Panc1 (cell line): ENCODE results near the gene CREBBP. TPM values are rescaled to one million over a fixed set of nuclear protein-coding genes. Genes with fewer than 3 reads are reported as not detected.
A peak's percentile ranks its signal among the peaks of the same experiment; 100 is the strongest.

Source experiments
- ATAC-seq: fragments of 200-7000 bp; cut with Tn5 transposase; 2 replicates; pipeline ENCODE4 v1.9.1; 2020; ENCODE audit warnings: mild to moderate bottlenecking, moderate library complexity
- BruUV-seq: library from RNA; stranded (reverse); fragments of 400-500 nt; replicated peaks from 2 replicates; lab custom pipeline; 2021; lab: Mats Ljungman, UMichigan
- CTCF ChIA-PET: fragments of 300-600 bp; sonication (Branson Sonifier 250); formaldehyde crosslinking; loops from one replicate; lab custom pipeline; 2022; ENCODE audit warnings: antibody characterized with exemption; lab: Charles Lee
- POLR2A ChIA-PET: fragments of 300-600 bp; sonication (Branson Sonifier 250); formaldehyde crosslinking; loops from one replicate; lab custom pipeline; 2022; ENCODE audit warnings: antibody characterized with exemption; lab: Charles Lee
- DNase-seq: peaks from one replicate; pipeline ENCODE4 v3.0.0-alpha.2; 2010; ENCODE audit warnings: low read depth, low spot score
- H3K27ac ChIP-seq: 2 replicates; pipeline ENCODE4 v1.5.1; 2011; ENCODE audit warnings: mild to moderate bottlenecking, low read length, inconsistent platforms
- H3K27me3 ChIP-seq: fragments of 200-500 bp; sonication (Bioruptor generic); 2 replicates; pipeline ENCODE4 v1.6.0; 2014; ENCODE audit warnings: low read length, inconsistent platforms; ENCODE audit not compliant: control insufficient read depth, insufficient read depth
- H3K36me3 ChIP-seq: fragments of 200-500 bp; sonication (Bioruptor generic); 2 replicates; pipeline ENCODE4 v1.5.1; 2014; ENCODE audit warnings: inconsistent platforms, mild to moderate bottlenecking, low read length, moderate library complexity; ENCODE audit not compliant: control insufficient read depth, insufficient read depth
- H3K4me1 ChIP-seq: 2 replicates; pipeline ENCODE4 v1.5.1; 2011; ENCODE audit warnings: inconsistent platforms, mild to moderate bottlenecking, low read length, moderate library complexity; ENCODE audit not compliant: control insufficient read depth, insufficient read depth
- H3K4me3 ChIP-seq, 2 experiments: 2 replicates each; pipeline ENCODE4 v1.5.1; 2011 to 2012; ENCODE audit warnings: low read depth in 2 of 2, low read length in 2 of 2, mild to moderate bottlenecking in 2 of 2, inconsistent platforms in 1 of 2, moderate library complexity in 1 of 2
- H3K9me3 ChIP-seq: fragments of 200-500 bp; sonication (Bioruptor generic); 2 replicates; pipeline ENCODE4 v1.5.1; 2014; ENCODE audit warnings: low read depth, mild to moderate bottlenecking, inconsistent platforms, low read length, moderate library complexity; ENCODE audit not compliant: control insufficient read depth, insufficient read depth
- POLR2AphosphoS5 ChIP-seq: IDR thresholded peaks from 2 replicates; pipeline ENCODE4 v1.6.1; 2012; ENCODE audit warnings: mild to moderate bottlenecking, low read depth, low read length, moderate library complexity
- SIN3A ChIP-seq: IDR thresholded peaks from 2 replicates; pipeline ENCODE4 v1.6.1; 2012; ENCODE audit warnings: low read depth, mild to moderate bottlenecking, low read length, moderate library complexity, borderline replicate concordance; ENCODE audit not compliant: insufficient read depth
- TCF7L2 ChIP-seq: IDR thresholded peaks from 2 replicates; pipeline ENCODE4 v1.6.1; 2011; ENCODE audit warnings: mild to moderate bottlenecking, low read depth, low read length, inconsistent platforms
- in situ Hi-C: cut with HindIII; loops from 2 replicates; pipeline ENCODE4 v1.10.0; 2016; ENCODE audit warnings: low sequenced_read_pairs, low pct_unique_long_range_greater_than_20kb
- intact Hi-C: fragments of 100-400 bp; cut with micrococcal nuclease; formaldehyde crosslinking; loops from one replicate; pipeline ENCODE4 v1.10.0; 2022; ENCODE audit not compliant: unreplicated experiment
- total RNA-seq: library from RNA; stranded (reverse); gene quantifications from one replicate; pipeline ENCODE4 v1.2.1, GENCODE V29; 2021; ENCODE audit not compliant: unreplicated experiment
- TF ChIP-seq, protein P1 (sequence below): fragments of 450-650 bp; IDR thresholded peaks from 2 replicates; pipeline ENCODE4 v1.5.1; 2017; ENCODE audit warnings: mild to moderate bottlenecking
- TF ChIP-seq, protein P2 (sequence below), 2 experiments: IDR thresholded peaks; 2 replicates each; pipeline ENCODE4 v1.6.1; 2011 to 2012; ENCODE audit warnings: low read depth in 2 of 2, control low read depth in 1 of 2, low read length in 1 of 2, mild to moderate bottlenecking in 1 of 2, moderate library complexity in 1 of 2; ENCODE audit not compliant: insufficient read depth in 1 of 2

CREBBP gene
- total RNA-seq, 1 experiment from 2014 or later = 60.2 TPM

DNA sequence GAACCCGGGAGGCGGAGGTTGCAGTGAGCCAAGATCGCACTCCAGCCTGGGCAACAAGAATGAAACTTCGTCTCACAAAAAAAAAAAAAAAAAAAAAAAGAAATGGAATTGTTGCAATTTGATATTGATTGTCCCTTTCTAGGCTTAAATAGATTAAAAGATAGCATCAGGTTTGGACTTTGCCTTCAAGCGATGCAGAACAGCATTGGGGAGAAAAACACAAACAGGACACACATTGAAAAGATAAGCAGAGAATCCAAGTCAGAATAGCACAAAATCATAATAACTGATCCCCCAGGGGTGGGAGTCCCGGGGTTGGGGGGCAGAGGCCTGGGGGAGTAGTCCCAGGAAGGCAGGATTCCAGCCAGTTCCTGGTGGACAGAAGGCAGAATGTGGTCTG, 3.9 kb upstream of the CREBBP start:
- DNase-seq = no peak
- in situ Hi-C loops (no loop called here), intact Hi-C loops (no loop called here)
- Histone ChIP-seq H3K27me3 (no peaks in the 10 kb centered on the region), H3K36me3 (no peaks in the 10 kb centered on the region), H3K9me3 (no peaks in the 10 kb centered on the region), H3K27ac (no peak overlapping the region), H3K4me1 (0 out of 2 replicates have a peak, but pooled peaks cover 2% of the 10 kb centered on the region), H3K4me3 (no peak overlapping the region)
- POLR2A ChIA-PET = no interaction called here
- BruUV-seq = no TSS peak
- no peak for TF ChIP-seq SIN3A
- TF ChIP-seq TCF7L2 = no peak
- TF ChIP-seq, protein P1, sequence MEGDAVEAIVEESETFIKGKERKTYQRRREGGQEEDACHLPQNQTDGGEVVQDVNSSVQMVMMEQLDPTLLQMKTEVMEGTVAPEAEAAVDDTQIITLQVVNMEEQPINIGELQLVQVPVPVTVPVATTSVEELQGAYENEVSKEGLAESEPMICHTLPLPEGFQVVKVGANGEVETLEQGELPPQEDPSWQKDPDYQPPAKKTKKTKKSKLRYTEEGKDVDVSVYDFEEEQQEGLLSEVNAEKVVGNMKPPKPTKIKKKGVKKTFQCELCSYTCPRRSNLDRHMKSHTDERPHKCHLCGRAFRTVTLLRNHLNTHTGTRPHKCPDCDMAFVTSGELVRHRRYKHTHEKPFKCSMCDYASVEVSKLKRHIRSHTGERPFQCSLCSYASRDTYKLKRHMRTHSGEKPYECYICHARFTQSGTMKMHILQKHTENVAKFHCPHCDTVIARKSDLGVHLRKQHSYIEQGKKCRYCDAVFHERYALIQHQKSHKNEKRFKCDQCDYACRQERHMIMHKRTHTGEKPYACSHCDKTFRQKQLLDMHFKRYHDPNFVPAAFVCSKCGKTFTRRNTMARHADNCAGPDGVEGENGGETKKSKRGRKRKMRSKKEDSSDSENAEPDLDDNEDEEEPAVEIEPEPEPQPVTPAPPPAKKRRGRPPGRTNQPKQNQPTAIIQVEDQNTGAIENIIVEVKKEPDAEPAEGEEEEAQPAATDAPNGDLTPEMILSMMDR = no peak
- TF ChIP-seq, protein P2, sequence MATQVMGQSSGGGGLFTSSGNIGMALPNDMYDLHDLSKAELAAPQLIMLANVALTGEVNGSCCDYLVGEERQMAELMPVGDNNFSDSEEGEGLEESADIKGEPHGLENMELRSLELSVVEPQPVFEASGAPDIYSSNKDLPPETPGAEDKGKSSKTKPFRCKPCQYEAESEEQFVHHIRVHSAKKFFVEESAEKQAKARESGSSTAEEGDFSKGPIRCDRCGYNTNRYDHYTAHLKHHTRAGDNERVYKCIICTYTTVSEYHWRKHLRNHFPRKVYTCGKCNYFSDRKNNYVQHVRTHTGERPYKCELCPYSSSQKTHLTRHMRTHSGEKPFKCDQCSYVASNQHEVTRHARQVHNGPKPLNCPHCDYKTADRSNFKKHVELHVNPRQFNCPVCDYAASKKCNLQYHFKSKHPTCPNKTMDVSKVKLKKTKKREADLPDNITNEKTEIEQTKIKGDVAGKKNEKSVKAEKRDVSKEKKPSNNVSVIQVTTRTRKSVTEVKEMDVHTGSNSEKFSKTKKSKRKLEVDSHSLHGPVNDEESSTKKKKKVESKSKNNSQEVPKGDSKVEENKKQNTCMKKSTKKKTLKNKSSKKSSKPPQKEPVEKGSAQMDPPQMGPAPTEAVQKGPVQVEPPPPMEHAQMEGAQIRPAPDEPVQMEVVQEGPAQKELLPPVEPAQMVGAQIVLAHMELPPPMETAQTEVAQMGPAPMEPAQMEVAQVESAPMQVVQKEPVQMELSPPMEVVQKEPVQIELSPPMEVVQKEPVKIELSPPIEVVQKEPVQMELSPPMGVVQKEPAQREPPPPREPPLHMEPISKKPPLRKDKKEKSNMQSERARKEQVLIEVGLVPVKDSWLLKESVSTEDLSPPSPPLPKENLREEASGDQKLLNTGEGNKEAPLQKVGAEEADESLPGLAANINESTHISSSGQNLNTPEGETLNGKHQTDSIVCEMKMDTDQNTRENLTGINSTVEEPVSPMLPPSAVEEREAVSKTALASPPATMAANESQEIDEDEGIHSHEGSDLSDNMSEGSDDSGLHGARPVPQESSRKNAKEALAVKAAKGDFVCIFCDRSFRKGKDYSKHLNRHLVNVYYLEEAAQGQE (IDR thresholded peaks at IDR 0.05; ENCODE audit: insufficient read depth in 1 of 2, low read depth in 2 of 2, low read length in 1 of 2) = no peak
- no peak for TF ChIP-seq POLR2AphosphoS5
- CTCF ChIA-PET = no interaction called here
- no peak for ATAC-seq

DNA sequence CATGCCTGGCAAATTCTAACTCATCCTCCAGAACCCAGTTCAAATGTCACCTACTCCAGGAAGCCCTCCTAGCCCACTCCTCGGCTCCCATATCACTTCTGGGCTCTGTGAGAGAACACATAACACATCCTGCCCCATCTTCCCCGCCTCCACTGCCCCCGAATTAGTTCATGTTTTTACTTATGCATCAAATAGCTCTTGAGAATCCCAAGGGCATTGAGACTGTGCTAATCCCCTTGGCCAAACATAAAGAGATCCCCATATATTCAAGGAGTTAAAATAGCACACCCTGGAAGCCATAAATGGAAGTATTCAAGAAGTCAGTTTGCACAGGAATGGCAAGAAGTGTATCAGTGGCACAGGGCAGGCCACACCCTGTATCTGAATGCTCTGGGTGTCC, 2.0 kb upstream of the CREBBP start:
- no peak overlapping the region for H3K27ac ChIP-seq
- H3K9me3 ChIP-seq = no peaks in the 10 kb centered on the region
- ChIA-PET POLR2A (no interaction called here), CTCF (no interaction called here)
- in situ Hi-C loops (no loop called here), intact Hi-C loops (no loop called here)
- peaks cover 15% of the 10 kb centered on the region; the same call in 1 of the 2 replicates for H3K4me1 ChIP-seq
- TSS peak; percentile 85 for BruUV-seq
- TF ChIP-seq TCF7L2 = no peak
- TF ChIP-seq, protein P1 = no peak
- TF ChIP-seq SIN3A = no peak
- TF ChIP-seq POLR2AphosphoS5 = no peak
- H3K36me3 ChIP-seq = no peaks in the 10 kb centered on the region
- ATAC-seq (no peak), DNase-seq (no peak)
- no peaks in the 10 kb centered on the region for H3K27me3 ChIP-seq
- no peak overlapping the region for H3K4me3 ChIP-seq
